ENCODE results near the gene NREP.

- TF ChIP-seq POLR2A (IDR thresholded peaks at IDR 0.05): no peak
- no peak for TF ChIP-seq CTCF (IDR thresholded peaks at IDR 0.05)
Observed at GRCh38 chr5:111737716-111738115, 19.3 kb downstream of the NREP start.

Measured in testis (tissue), 2 donors.